HG03060 (cell line): ENCODE data around the gene SPTA1.
"Not testable (repeated sequence)": the region's sequence is repeated elsewhere in the genome, so short reads cannot be mapped to it uniquely, and the experiment has no call there.

Experiments
- ATAC-seq: cut with Tn5 transposase; IDR thresholded peaks from one replicate; pipeline ENCODE4 v1.9.1; 2021; ENCODE audit warnings: low read depth, moderate number of reproducible peaks; ENCODE audit not compliant: unreplicated experiment

The SPTA1 gene

GRCh38 chr1:158686111-158687009 is at the start of gene SPTA1:
Gene SPTA1 (minus strand): TSS chr1:158686715. CDS start chr1:158686517, 198 bp downstream.
- ATAC-seq = no peak

DNA sequence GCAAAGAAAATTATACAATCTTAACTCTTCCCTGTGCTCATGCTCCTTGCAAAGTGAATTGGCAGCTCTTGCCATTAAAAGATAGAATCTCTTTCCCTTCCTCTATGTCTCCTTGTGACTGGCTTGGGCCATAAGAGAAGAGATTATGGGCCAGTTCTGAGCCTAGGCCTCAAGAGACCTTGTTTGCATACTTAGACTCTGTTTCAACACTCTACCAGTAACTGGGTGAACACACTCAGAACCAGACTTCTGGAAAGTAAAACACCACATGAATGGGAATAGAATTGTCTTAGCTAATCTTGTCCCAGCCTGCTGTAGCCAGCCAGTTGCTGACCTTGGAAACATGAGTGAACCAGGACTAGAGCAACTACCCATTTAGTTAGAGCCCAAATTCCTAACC is 49.3 kb upstream of the SPTA1 start:
- ATAC-seq = no peak

- ATAC-seq = no peak
These were observed 46.0 kb upstream of the SPTA1 start for GRCh38 chr1:158732524-158732923.

GRCh38 chr1:158731707-158732106 is 45.2 kb upstream of the SPTA1 start:
- no peak for ATAC-seq

DNA sequence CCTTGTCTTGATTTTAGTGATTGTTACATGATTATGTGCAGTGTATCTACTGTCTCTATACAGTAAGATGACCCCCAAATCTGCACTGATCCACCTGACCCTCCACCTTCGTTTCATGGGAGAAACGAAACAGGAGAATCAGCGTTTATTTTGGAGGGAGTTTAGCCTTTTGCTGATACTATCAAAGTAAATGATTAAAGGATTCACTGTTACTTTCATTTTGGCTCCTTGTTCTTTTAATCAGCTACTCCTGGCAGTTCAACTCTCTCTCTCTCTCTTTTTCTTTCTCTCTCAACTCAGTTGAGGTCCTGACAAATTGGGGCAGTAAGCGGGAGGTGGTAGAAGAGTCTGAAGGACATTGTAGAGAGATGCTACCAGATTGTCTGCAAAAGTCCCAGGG is 43.9 kb upstream of the SPTA1 start:
- no peak for ATAC-seq

GRCh38 chr1:158728510-158729225 is 42.2 kb upstream of the SPTA1 start:
- ATAC-seq = no peak

DNA sequence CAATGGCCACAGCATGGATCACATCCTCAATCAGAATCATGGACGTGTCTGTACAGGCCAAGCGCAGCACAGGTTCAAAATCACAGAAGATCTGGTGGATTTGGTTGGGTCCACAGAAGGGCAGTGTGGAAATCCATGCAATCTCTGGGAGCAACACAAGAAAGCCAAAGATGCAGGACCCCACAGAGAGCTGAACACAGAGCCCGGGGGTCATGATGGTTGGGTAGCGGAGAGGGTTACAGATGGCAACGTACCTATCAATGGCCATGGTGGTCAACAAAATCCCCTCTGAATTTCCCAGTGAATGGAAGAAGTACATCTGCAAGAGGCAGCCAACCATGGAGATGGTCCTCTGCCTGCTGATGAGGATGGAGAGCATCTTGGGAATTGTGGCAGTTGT is 37.9 kb upstream of the SPTA1 start:
- ATAC-seq = no peak

DNA sequence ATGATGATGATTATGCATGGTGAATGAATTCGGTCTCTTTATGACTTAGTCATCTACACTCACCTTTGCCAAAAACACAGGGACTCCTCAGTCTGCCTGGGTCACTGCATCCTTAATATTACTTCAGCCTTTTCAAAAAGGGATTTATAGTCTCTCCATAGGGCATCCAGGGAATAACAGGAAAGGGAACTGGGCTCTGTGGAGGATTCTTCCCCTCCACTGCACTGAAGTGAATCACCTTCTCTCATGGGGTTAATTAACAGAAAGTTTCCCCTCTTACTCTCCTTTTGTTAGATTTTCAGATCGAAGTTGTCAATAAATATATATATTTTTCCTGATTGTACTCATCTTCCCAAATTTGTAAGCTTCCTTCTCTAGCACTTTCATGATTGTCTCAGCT is 34.1 kb upstream of the SPTA1 start, which contains the start of gene OR6K3:
Gene OR6K3 (minus strand): TSS at position 101 of the 400 bp plus-strand sequence. CDS start 2,605 bp downstream, outside the sequence.
- ATAC-seq = no peak

DNA sequence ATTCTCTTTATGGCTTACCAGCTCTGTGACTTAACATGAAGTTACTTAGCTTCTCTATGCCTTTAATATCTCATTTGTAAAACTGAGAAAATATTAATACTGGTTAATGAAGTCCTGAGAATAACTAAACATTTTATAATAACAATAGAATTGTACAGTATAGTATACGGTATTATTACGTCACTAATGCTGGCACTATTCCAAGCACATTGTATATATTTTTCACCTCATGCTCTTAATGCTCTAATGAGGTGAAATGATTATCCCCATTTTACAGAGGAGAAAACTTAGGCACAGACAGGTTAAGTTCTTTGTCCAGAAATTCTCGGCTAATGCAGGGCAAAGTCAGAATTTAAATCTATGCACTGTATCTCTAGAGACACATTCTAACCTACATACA is 33.1 kb upstream of the SPTA1 start:
- no peak for ATAC-seq

DNA sequence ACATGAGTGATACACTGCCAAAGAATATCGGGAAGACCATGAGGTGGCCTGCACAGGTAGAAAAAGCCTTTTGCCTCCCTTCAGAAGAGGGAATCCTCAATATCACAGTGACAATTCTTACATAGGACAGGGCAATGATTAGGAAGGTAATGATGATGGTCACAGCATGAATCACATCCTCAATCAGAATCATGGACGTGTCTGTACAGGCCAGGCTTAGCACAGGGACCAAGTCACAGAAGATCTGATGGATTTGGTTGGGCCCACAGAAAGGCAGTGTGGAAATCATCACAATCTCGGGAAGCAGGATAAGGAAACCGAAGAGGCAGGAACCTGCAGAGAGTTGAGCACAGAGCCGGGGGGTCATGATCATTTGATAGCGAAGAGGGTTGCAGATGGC is 30.8 kb upstream of the SPTA1 start:
- ATAC-seq = no peak

DNA sequence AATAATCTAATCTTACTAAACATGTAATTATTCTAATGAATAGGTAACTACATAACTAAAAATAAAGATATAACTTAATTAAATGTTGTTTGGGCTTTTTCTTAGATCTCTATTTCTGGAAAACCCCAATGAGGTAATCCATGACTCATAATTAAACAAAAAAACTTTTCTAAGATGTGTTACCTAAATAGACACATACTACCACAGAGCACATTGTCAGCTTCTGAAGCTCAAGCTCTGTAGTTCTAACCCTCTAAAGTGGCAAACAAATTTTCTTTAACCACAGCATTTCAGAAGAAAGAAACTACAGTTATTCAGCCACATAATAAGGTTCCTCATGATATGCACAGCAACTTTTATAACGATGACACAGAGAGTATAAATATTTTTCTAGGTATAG is 29.8 kb upstream of the SPTA1 start:
- no peak for ATAC-seq

DNA sequence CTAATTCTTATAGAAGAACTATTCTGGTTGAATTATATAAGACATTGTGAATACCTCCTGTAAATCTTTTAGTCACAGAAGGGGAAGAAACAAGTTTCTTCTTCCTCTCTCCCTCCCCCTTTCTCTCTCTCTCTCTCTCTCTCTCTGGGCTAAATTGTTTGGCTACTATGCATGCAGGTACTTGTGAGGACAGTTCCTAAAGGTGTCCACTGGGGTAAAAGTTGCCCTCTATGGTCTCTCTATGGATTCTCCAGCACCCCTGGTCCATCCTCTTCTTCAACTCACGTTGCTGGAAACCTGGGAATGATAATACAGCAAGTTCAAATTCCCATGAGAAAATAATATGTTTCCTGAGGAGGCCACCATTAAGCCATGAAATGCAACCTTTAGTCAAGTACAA is 28.2 kb upstream of the SPTA1 start:
- ATAC-seq = no peak

DNA sequence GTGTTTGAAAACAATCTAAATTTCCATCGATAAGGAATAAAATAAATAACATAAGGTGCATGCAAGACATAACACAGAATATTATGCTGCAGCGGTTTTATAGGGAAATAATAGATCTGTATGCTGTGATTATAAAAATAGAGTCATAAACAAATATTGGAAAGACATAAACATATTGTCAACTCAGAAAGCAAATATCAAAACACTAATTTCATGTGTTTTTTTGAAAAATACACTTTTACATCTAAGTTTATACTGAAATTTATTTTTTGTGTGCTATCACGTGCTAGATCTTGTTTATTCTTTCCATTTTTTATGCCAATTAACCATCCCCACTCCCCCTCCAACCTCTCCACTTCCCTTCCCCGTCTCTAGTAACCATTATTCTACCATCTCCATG is 24.6 kb upstream of the SPTA1 start:
- ATAC-seq = no peak

DNA sequence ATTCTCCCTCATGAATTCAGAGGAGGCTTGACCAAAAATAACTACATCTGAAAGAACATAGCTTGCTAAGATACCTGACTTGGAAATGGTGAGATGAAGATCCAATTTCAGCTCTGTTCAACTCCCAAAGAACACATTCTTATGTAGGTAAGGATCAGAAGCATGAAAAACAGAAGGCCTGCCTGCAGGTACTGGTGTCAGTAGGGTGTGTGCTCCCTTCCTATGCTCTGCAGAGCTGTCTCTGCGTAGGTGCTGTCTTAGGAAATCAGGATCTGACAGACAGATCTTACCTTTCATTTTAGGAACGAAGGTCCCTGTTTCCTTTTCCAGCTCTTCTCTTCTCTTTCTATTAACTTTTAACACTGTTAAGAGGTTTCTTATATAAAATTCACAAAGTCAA is 19.6 kb upstream of the SPTA1 start:
- ATAC-seq = no peak

DNA sequence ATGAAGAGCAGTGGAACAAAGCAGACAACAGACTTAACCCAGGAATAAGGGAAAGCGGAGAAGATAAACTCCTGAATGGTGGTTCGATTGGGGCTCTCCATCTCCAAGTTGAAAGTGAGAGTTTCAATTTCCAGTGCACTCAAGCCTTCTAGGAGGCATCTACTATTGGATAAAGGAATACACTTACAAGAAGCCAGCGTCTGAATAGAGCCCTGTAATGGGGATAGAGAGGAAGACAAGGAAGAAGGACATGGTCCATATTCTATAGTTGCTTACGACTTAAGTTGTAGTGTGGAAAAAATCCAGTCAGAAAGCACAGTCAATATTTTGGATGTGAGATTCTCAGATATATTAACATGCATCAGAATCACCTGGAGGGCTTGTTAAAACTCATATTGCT is 14.0 kb upstream of the SPTA1 start, which contains the start of gene OR6K2:
Gene OR6K2 (minus strand): TSS at position 101 of the 400 bp plus-strand sequence. CDS start 0 bp downstream, at position 101.
- ATAC-seq = no peak

DNA sequence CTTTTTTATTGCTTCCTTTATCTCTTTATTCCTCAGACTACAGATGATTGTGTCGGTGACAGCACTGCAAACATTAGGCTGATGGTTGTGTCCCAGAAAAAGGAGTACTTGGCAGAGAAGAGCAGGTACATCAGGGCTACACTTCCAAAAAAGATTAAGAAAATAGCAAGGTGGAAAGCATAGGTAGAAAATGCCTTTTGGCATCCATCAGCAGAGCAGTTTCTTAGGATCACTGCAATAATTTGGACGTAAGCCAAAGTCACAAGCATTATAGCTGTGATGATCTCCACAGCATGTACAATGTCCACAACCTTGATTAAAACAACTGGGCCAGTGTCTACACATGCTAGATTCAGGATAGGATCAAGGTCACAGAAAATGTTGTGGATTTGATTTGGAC is 8.1 kb upstream of the SPTA1 start:
- ATAC-seq = no peak

GRCh38 chr1:158692356-158692755 is 5.8 kb upstream of the SPTA1 start:
- ATAC-seq = no peak

GRCh38 chr1:158691907-158692306 is 5.4 kb upstream of the SPTA1 start:
- ATAC-seq = no peak

DNA sequence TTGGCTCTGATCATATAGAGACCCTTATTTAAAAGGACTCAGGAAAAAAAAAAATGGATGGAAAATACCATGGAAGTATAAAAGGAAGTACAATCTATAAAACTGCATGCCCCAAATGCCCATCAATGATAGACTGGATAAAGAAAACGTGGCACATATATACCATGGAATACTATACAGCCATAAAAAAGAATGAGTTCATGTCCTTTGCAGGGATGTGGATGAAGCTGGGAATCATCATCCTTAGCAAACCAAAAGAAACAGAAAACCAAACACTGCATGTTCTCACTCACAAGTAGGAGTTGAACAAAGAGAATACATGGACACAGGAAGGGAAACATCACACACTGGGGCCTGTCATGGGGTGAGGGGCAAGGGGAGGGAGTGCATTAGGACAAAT is 4.6 kb upstream of the SPTA1 start:
- not testable (repeated sequence) for ATAC-seq

DNA sequence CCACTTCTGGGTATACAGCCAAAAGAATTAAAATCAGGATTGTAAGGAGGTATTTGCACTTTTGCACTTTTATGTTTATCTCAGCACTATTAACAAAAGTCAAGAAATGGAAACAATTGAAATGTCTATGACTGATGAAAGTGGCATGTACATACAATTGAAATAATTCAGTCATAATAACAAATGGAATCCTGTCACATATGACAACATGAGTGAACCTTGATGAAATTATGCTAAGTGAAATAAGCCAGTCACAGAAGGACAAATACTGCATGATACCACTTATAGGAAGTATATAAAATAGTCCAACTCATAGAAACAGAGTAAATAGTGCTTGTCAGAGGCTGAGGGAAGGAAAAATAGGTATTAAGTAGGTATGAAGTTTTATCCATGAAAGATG is 3.4 kb upstream of the SPTA1 start:
- ATAC-seq = no peak

DNA sequence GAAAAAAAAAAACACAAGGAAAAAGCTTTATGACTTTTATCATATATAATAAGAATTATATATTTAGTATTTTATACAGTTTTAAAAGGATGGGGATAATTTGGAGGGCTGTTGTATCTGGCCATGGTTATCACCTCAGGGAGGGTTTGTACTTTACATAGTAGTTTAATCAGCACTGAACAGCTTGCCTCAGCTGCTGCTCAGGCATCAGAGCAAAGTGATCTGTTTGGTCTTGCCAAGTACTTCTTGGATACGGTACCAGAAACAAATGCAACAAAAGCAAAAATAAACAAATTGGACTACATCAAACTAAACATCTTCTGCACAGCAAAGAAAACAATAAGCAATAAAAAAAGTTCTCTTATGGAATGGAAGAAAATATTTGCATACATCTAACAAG is 2.6 kb upstream of the SPTA1 start:
- no peak for ATAC-seq

GRCh38 chr1:158688343-158688742 is 1.8 kb upstream of the SPTA1 start:
- ATAC-seq = not testable (repeated sequence)
